ENCODE results near the gene SLC6A8. TPM values are rescaled to one million over a fixed set of nuclear protein-coding genes. Genes with fewer than 3 reads are reported as not detected.

The SLC6A8 gene
- total RNA-seq, 1 donor from 2014 or later, result 108 TPM

- H3K4me3 Mint-ChIP-seq (ENCODE audit: unreplicated experiment), result peak within 1 kb of the TSS; percentile 88
- H3K27me3 Mint-ChIP-seq (ENCODE audit: unreplicated experiment), result no peaks in the 10 kb centered on the region
- TF ChIP-seq CTCF (IDR thresholded peaks at IDR 0.05; ENCODE audit: partially characterized antibody, unreplicated experiment), result no peak
- peaks cover 10% of the 10 kb centered on the region for H3K4me1 Mint-ChIP-seq (ENCODE audit: low read depth, unreplicated experiment)
- H3K9me3 Mint-ChIP-seq (ENCODE audit: unreplicated experiment), result peaks cover 5% of the 10 kb centered on the region
- peak; percentile 88 for DNase-seq
- peak within 1 kb of the TSS; percentile 70 for H3K27ac Mint-ChIP-seq (ENCODE audit: unreplicated experiment)
- H3K36me3 Mint-ChIP-seq (ENCODE audit: unreplicated experiment), result no peaks in the 10 kb centered on the region
Observed at GRCh38 chrX:153724252-153725038, 36.7 kb downstream of the SLC6A8 start, which contains the start of the genes ABCD1 and BCAP31. ABCD1 (plus strand) TSS chrX:153724856; CDS start chrX:153725267, 411 bp downstream. BCAP31 (minus strand) TSS chrX:153724387; CDS start chrX:153723244, 1,143 bp downstream.

- no peak for TF ChIP-seq CTCF (IDR thresholded peaks at IDR 0.05; ENCODE audit: partially characterized antibody, unreplicated experiment)
- Mint-ChIP-seq H3K27ac (ENCODE audit: unreplicated experiment) (no peak overlapping the region), H3K4me1 (ENCODE audit: low read depth, unreplicated experiment) (peaks cover 10% of the 10 kb centered on the region), H3K9me3 (ENCODE audit: unreplicated experiment) (peaks cover 5% of the 10 kb centered on the region), H3K36me3 (ENCODE audit: unreplicated experiment) (no peaks in the 10 kb centered on the region), H3K4me3 (ENCODE audit: unreplicated experiment) (no peak overlapping the region), H3K27me3 (ENCODE audit: unreplicated experiment) (no peaks in the 10 kb centered on the region)
- DNase-seq, result no peak
Observed at GRCh38 chrX:153725039-153725831, 37.5 kb downstream of the SLC6A8 start.

GRCh38 chrX:153725832-153726285 is 38.1 kb downstream of the SLC6A8 start:
- no peaks in the 10 kb centered on the region for H3K27me3 Mint-ChIP-seq (ENCODE audit: unreplicated experiment)
- peaks cover 7% of the 10 kb centered on the region for H3K9me3 Mint-ChIP-seq (ENCODE audit: unreplicated experiment)

GRCh38 chrX:153726286-153727122 is 38.8 kb downstream of the SLC6A8 start:
- DNase-seq, result peak; percentile 70
- TF ChIP-seq CTCF (IDR thresholded peaks at IDR 0.05; ENCODE audit: partially characterized antibody, unreplicated experiment), result no peak
- peaks cover 7% of the 10 kb centered on the region for H3K9me3 Mint-ChIP-seq (ENCODE audit: unreplicated experiment)
- H3K27me3 Mint-ChIP-seq (ENCODE audit: unreplicated experiment), result no peaks in the 10 kb centered on the region
- peaks cover 11% of the 10 kb centered on the region for H3K4me1 Mint-ChIP-seq (ENCODE audit: low read depth, unreplicated experiment)
- no peak overlapping the region for H3K4me3 Mint-ChIP-seq (ENCODE audit: unreplicated experiment)
- no peak overlapping the region for H3K27ac Mint-ChIP-seq (ENCODE audit: unreplicated experiment)
- peaks cover 4% of the 10 kb centered on the region for H3K36me3 Mint-ChIP-seq (ENCODE audit: unreplicated experiment)

More at GRCh38 chrX:153725832-153726285, 38.1 kb downstream of the SLC6A8 start:
- no peak for DNase-seq
- H3K36me3 Mint-ChIP-seq (ENCODE audit: unreplicated experiment), result no peaks in the 10 kb centered on the region
- H3K4me1 Mint-ChIP-seq (ENCODE audit: low read depth, unreplicated experiment), result peaks cover 11% of the 10 kb centered on the region
- H3K27ac Mint-ChIP-seq (ENCODE audit: unreplicated experiment), result no peak overlapping the region
- TF ChIP-seq CTCF (IDR thresholded peaks at IDR 0.05; ENCODE audit: partially characterized antibody, unreplicated experiment), result no peak
- no peak overlapping the region for H3K4me3 Mint-ChIP-seq (ENCODE audit: unreplicated experiment)

Data from glutamatergic neuron (in vitro differentiated cells).